Endothelial cell of umbilical vein (primary cell): ENCODE data around the gene SEMA6A. TPM values are rescaled to one million over a fixed set of nuclear protein-coding genes. Genes with fewer than 3 reads are reported as not detected.

Experiments
- BruUV-seq: library from RNA; stranded (reverse); fragments of 400-500 nt; replicated peaks from 2 replicates; lab custom pipeline; 2021; lab: Mats Ljungman, UMichigan
- CTCF ChIA-PET: fragments of 300-600, 350-600 bp; sonication (Branson Sonifier 250); formaldehyde crosslinking; loops from one replicate; lab custom pipeline; 2021; ENCODE audit warnings: antibody characterized with exemption, inconsistent platforms; lab: Charles Lee
- POLR2A ChIA-PET: fragments of 300-600, 350-600 bp; sonication (Branson Sonifier 250); formaldehyde crosslinking; loops from one replicate; lab custom pipeline; 2021; ENCODE audit warnings: antibody characterized with exemption, inconsistent platforms; lab: Charles Lee
- DNase-seq: peaks from one replicate; pipeline ENCODE4 v3.0.0-alpha.2; 2011; ENCODE audit warnings: low read depth, low spot score
- FAIRE-seq: peaks from 2 replicates; lab custom pipeline; 2011; peaks lifted over from hg19 to GRCh38; lab: Jason Lieb, UNC
- H2AFZ ChIP-seq: 2 replicates; pipeline ENCODE4 v1.6.0; 2012; ENCODE audit warnings: low read depth, low read length, control low read depth, inconsistent platforms
- H3K27ac ChIP-seq: 2 replicates; pipeline ENCODE4 v1.5.1; 2011; ENCODE audit warnings: low read depth, mild to moderate bottlenecking, control low read depth, low read length, moderate library complexity; ENCODE audit not compliant: insufficient read depth
- H3K27me3 ChIP-seq, 2 experiments: 2 replicates each; pipeline versions ENCODE4 v1.6.0 to v1.6.1; 2011; ENCODE audit warnings: low read length in 2 of 2, mixed read lengths in 1 of 2; ENCODE audit not compliant: control insufficient read depth in 2 of 2, insufficient read depth in 2 of 2
- H3K36me3 ChIP-seq, 2 experiments: 2 replicates in 1 of 2; 3 replicates in 1 of 2; pipeline ENCODE4 v1.5.1; 2011; ENCODE audit warnings: low read length in 2 of 2, mild to moderate bottlenecking in 1 of 2, moderate library complexity in 1 of 2; ENCODE audit not compliant: control insufficient read depth in 2 of 2, insufficient read depth in 2 of 2; ENCODE audit errors: extremely low read depth in 1 of 2
- H3K4me1 ChIP-seq: 3 replicates; pipeline ENCODE4 v1.5.1; 2011; ENCODE audit warnings: mild to moderate bottlenecking, low read length; ENCODE audit not compliant: control insufficient read depth, insufficient read depth; ENCODE audit errors: extremely low read depth
- H3K4me2 ChIP-seq: 2 replicates; pipeline ENCODE4 v1.6.1; 2011; ENCODE audit warnings: low read length, control low read depth, mixed read lengths; ENCODE audit not compliant: insufficient read depth
- H3K4me3 ChIP-seq, 3 experiments: fragments of 200-600 bp in 1 of 3; sonication (generic), shearing (Covaris generic) in 1 of 3; replicated peaks in 1 of 3; 2 replicates each; pipeline ENCODE4 v1.5.1; 2011 to 2016; ENCODE audit warnings: control low read depth in 3 of 3, low read length in 3 of 3, mild to moderate bottlenecking in 2 of 3, inconsistent platforms in 1 of 3, low read depth in 1 of 3, moderate library complexity in 1 of 3; ENCODE audit not compliant: insufficient read depth in 1 of 3
- H3K79me2 ChIP-seq: 2 replicates; pipeline ENCODE4 v1.6.0; 2012; ENCODE audit warnings: low read length, inconsistent platforms; ENCODE audit not compliant: control insufficient read depth, insufficient read depth
- H3K9ac ChIP-seq: replicated peaks from 2 replicates; pipeline ENCODE3; 2011; ENCODE audit warnings: low read length, control low read depth; ENCODE audit not compliant: insufficient read depth; ENCODE audit errors: extremely low read depth
- H3K9me1 ChIP-seq: replicated peaks from 3 replicates; pipeline ENCODE4 v1.6.0; 2011; ENCODE audit warnings: mild to moderate bottlenecking, low read length; ENCODE audit not compliant: control insufficient read depth, insufficient read depth; ENCODE audit errors: extremely low read depth
- H3K9me3 ChIP-seq: replicated peaks from 2 replicates; pipeline ENCODE4 v1.5.1; 2012; ENCODE audit warnings: low read length, inconsistent platforms; ENCODE audit not compliant: control insufficient read depth, insufficient read depth
- H4K20me1 ChIP-seq: replicated peaks from 2 replicates; pipeline ENCODE3; 2011; ENCODE audit warnings: mild to moderate bottlenecking, low read length; ENCODE audit not compliant: control insufficient read depth, insufficient read depth; ENCODE audit errors: extremely low read depth
- CTCF ChIP-seq, 2 donors: IDR thresholded peaks; 1 replicate in 1 of 2; 2 replicates in 1 of 2; pipeline ENCODE4 v1.5.1; 2011; ENCODE audit warnings: low read length in 2 of 2, mild to moderate bottlenecking in 2 of 2, moderate library complexity in 2 of 2, control low read depth in 1 of 2, inconsistent platforms in 1 of 2, low read depth in 1 of 2; ENCODE audit not compliant: insufficient read depth in 1 of 2; ENCODE audit errors: extremely low read depth in 1 of 2
- EZH2 ChIP-seq: IDR thresholded peaks from 2 replicates; pipeline ENCODE4 v1.6.1; 2012; ENCODE audit warnings: borderline replicate concordance, low read depth, mild to moderate bottlenecking, moderate library complexity, low read length, inconsistent platforms; ENCODE audit not compliant: severe bottlenecking
- FOS ChIP-seq: IDR thresholded peaks from 2 replicates; pipeline ENCODE4 v1.6.1; 2011; ENCODE audit warnings: mild to moderate bottlenecking, low read length, moderate library complexity, borderline replicate concordance; ENCODE audit not compliant: insufficient read depth
- GATA2 ChIP-seq: IDR thresholded peaks from 2 replicates; pipeline ENCODE4 v1.7.0; 2011; ENCODE audit warnings: low read depth, mild to moderate bottlenecking, moderate library complexity, mixed read lengths, low read length; ENCODE audit not compliant: insufficient read length, insufficient read depth
- JUN ChIP-seq: IDR thresholded peaks from 2 replicates; pipeline ENCODE4 v1.6.1; 2011; ENCODE audit warnings: borderline replicate concordance, low read depth; ENCODE audit not compliant: insufficient read length, insufficient read depth
- MAX ChIP-seq: IDR thresholded peaks from 2 replicates; pipeline ENCODE4 v1.6.1; 2011; ENCODE audit not compliant: insufficient read depth, insufficient read length
- MYC ChIP-seq: IDR thresholded peaks from one replicate; pipeline ENCODE4 v1.6.1; 2011; ENCODE audit warnings: mild to moderate bottlenecking, low read depth, low read length
- POLR2A ChIP-seq: IDR thresholded peaks from 2 replicates; pipeline ENCODE4 v1.6.1; 2012; ENCODE audit warnings: low read depth, mild to moderate bottlenecking, control low read depth, low read length
- POLR2AphosphoS5 ChIP-seq: IDR thresholded peaks from 2 replicates; pipeline ENCODE4 v1.6.1; 2012; ENCODE audit warnings: low read depth, mild to moderate bottlenecking, control low read depth, low read length, moderate library complexity; ENCODE audit not compliant: insufficient read depth
- dilution Hi-C: fragments of 300-500 bp; cut with MboI; formaldehyde crosslinking; loops from one replicate; pipeline ENCODE4 v1.15.0; 2019; ENCODE audit warnings: low sequenced_read_pairs; ENCODE audit not compliant: extremely low pct_ligation_motif_present
- intact Hi-C: fragments of 100-400 bp; cut with micrococcal nuclease; formaldehyde crosslinking; loops from one replicate; pipeline ENCODE4 v1.10.0; 2022
- polyA plus RNA-seq, 4 experiments: library from polyadenylated mRNA; depleted of rRNA in 3 of 4; stranded (reverse) in 3 of 4; unstranded in 1 of 4; fragments of >200 nt; gene quantifications; 2 replicates each; pipeline versions ENCODE4 v1.2.1 to v1.2.3, GENCODE V29; 2011 to 2012; ENCODE audit warnings: missing spikeins in 1 of 4
- total RNA-seq: library from RNA; stranded (reverse); gene quantifications from 2 replicates; pipeline ENCODE4 v1.2.3, GENCODE V29; 2021

The SEMA6A gene
- total and polyA plus RNA-seq, 2 donors (not counting 3 experiments of a cell fraction or from before 2014, with no cell fraction given) = 0.43 to 1.5 TPM

- Histone ChIP-seq H3K4me2 (no peak overlapping the region), H3K4me3 (no peak overlapping the region), H4K20me1 (no peaks in the 10 kb centered on the region), H3K9ac (no peak overlapping the region), H3K9me1 (no peaks in the 10 kb centered on the region), H3K27ac (no peak overlapping the region), H3K9me3 (no peaks in the 10 kb centered on the region), H2AFZ (no peak overlapping the region), H3K27me3 (no peaks in the 10 kb centered on the region), H3K36me3 (no peaks in the 10 kb centered on the region), H3K4me1 (no peaks in the 10 kb centered on the region), H3K79me2 (no peaks in the 10 kb centered on the region)
- ChIA-PET CTCF (interaction anchor here (1.8 kb wide), 1 partner anchor 18 kb away, joined by 5 read pairs; no protein-coding TSS in a partner anchor), POLR2A (no interaction called here)
- no TSS peak for BruUV-seq
- TF ChIP-seq MAX (no peak), POLR2A (no peak), EZH2 (no peak)
- intact Hi-C loops (no loop called here), dilution Hi-C loops (no loop called here)
- DNase-seq = no peak
- FAIRE-seq = no peak
Observed at GRCh38 chr5:116453988-116454411, 120.6 kb downstream of the SEMA6A start.

GRCh38 chr5:116452774-116453368 is 121.8 kb downstream of the SEMA6A start:
- DNase-seq (no peak), FAIRE-seq (no peak)
- CTCF ChIA-PET = interaction anchor here (1.8 kb wide), 1 partner anchor 19 kb away, joined by 5 read pairs; no protein-coding TSS in a partner anchor
- no peaks in the 10 kb centered on the region for H3K9me3 ChIP-seq
- TF ChIP-seq EZH2 = no peak
- TF ChIP-seq POLR2AphosphoS5 = no peak
- no peak for TF ChIP-seq JUN
- TF ChIP-seq POLR2A = no peak
- TF ChIP-seq CTCF (IDR thresholded peaks at IDR 0.05; ENCODE audit: extremely low read depth in 1 of 2, insufficient read depth in 1 of 2, low read depth in 1 of 2, low read length in 2 of 2) = no peak
- TF ChIP-seq MYC = no peak
- no peak for TF ChIP-seq GATA2
- no peak for TF ChIP-seq MAX
- no peak for TF ChIP-seq FOS
- intact Hi-C loops = no loop called here
- no peaks in the 10 kb centered on the region for H3K27me3 ChIP-seq
- H2AFZ ChIP-seq = no peak overlapping the region
- no peaks in the 10 kb centered on the region for H3K4me1 ChIP-seq
- dilution Hi-C loops = no loop called here
- no peaks in the 10 kb centered on the region for H3K36me3 ChIP-seq
- H3K79me2 ChIP-seq = no peaks in the 10 kb centered on the region
- H3K4me3 ChIP-seq = no peak overlapping the region
- H3K9ac ChIP-seq = no peak overlapping the region
- no peak overlapping the region for H3K4me2 ChIP-seq
- H4K20me1 ChIP-seq = no peaks in the 10 kb centered on the region
- no TSS peak for BruUV-seq
- POLR2A ChIA-PET = no interaction called here
- H3K27ac ChIP-seq = no peak overlapping the region
- no peaks in the 10 kb centered on the region for H3K9me1 ChIP-seq
